K562 (cell line): ENCODE measurements around the gene GALNT13. TPM values are rescaled to one million over a fixed set of nuclear protein-coding genes. Genes with fewer than 3 reads are reported as not detected.

Source experiments
- ATAC-seq: fragments of 200-7000 bp; cut with Tn5 transposase; 3 replicates; pipeline ENCODE4 v1.9.1; 2020; ENCODE audit warnings: moderate library complexity
- BruUV-seq: library from RNA; stranded (reverse); fragments of 400-500 nt; replicated peaks from 2 replicates; lab custom pipeline; 2021; lab: Mats Ljungman, UMichigan
- CTCF ChIA-PET: fragments of 300-600 bp; formaldehyde crosslinking; extraction: SDS; loops from one replicate; lab custom pipeline; 2021; ENCODE audit warnings: low intra/inter-chr PET ratio; lab: Yijun Ruan, JAX
- POLR2A ChIA-PET: fragments of 300-600, 350-650 bp; sonication (Branson Sonifier 250); formaldehyde crosslinking; extraction: SDS; loops from one replicate; lab custom pipeline; 2021; ENCODE audit warnings: antibody characterized with exemption, inconsistent platforms; lab: Yijun Ruan, JAX
- DNase-seq, 4 experiments: peaks; one replicate each; pipeline versions ENCODE4 v3.0.0 to v3.0.0-alpha.2; 2011 to 2018; ENCODE audit warnings: low spot score in 3 of 4, mixed read lengths in 3 of 4; ENCODE audit errors: extremely low read depth in 1 of 4
- FAIRE-seq: peaks from 2 replicates; lab custom pipeline; 2011; peaks lifted over from hg19 to GRCh38; lab: Jason Lieb, UNC
- H2AFZ ChIP-seq: 2 replicates; pipeline ENCODE4 v1.6.0; 2011; ENCODE audit warnings: low read depth, low read length, control low read depth, inconsistent platforms
- H3K27ac ChIP-seq: fragments of 200-600 bp; 3 replicates; pipeline ENCODE4 v1.8.0; 2011; ENCODE audit warnings: low read depth, mild to moderate bottlenecking, control low read depth, inconsistent platforms, low read length, moderate library complexity, mixed read lengths; ENCODE audit errors: extremely low read depth
- H3K27me3 ChIP-seq, 2 experiments: fragments of 300-600 bp in 1 of 2; 2 replicates in 1 of 2; 3 replicates in 1 of 2; pipeline versions ENCODE4 v1.6.0 to v1.8.0; 2011; ENCODE audit warnings: inconsistent platforms in 2 of 2, low read length in 2 of 2, mild to moderate bottlenecking in 1 of 2, mixed read lengths in 1 of 2, moderate library complexity in 1 of 2; ENCODE audit not compliant: control insufficient read depth in 2 of 2, insufficient read depth in 2 of 2
- H3K36me3 ChIP-seq: fragments of 300-600 bp; 3 replicates; pipeline ENCODE4 v1.8.0; 2011; ENCODE audit warnings: mild to moderate bottlenecking, low read length, inconsistent platforms; ENCODE audit not compliant: control insufficient read depth, insufficient read depth
- H3K4me1 ChIP-seq, 2 experiments: fragments of 200-600 bp in 1 of 2; replicated peaks in 1 of 2; 2 replicates in 1 of 2; 3 replicates in 1 of 2; pipeline versions ENCODE4 v1.5.1 to v1.8.0; 2011; ENCODE audit warnings: inconsistent platforms in 2 of 2, low read length in 2 of 2, mild to moderate bottlenecking in 1 of 2, mixed read lengths in 1 of 2, moderate library complexity in 1 of 2; ENCODE audit not compliant: control insufficient read depth in 2 of 2, insufficient read depth in 2 of 2
- H3K4me2 ChIP-seq: 2 replicates; pipeline ENCODE4 v1.6.1; 2011; ENCODE audit warnings: low read length, control low read depth, inconsistent platforms, mixed read lengths; ENCODE audit not compliant: insufficient read depth
- H3K4me3 ChIP-seq: fragments of 200-600 bp; sonication (generic), shearing (Covaris generic); 2 replicates; pipeline ENCODE4 v1.5.1; 2016; ENCODE audit warnings: control low read depth, inconsistent platforms
- H3K79me2 ChIP-seq: fragments of 200-600 bp; 3 replicates; pipeline ENCODE4 v1.8.0; 2011; ENCODE audit warnings: low read length, inconsistent platforms; ENCODE audit not compliant: control insufficient read depth, insufficient read depth
- H3K9ac ChIP-seq, 2 experiments: 2 replicates each; pipeline versions ENCODE4 v1.6.0 to v1.6.1; 2011; ENCODE audit warnings: low read depth in 2 of 2, low read length in 2 of 2, control low read depth in 1 of 2, inconsistent platforms in 1 of 2, mild to moderate bottlenecking in 1 of 2, mixed read lengths in 1 of 2; ENCODE audit not compliant: insufficient read depth in 1 of 2
- H3K9me1 ChIP-seq: one replicate; pipeline ENCODE4 v1.6.0; 2011; ENCODE audit warnings: inconsistent platforms, mild to moderate bottlenecking, low read length, moderate library complexity; ENCODE audit not compliant: control insufficient read depth, insufficient read depth
- H3K9me3 ChIP-seq: replicated peaks from 2 replicates; pipeline ENCODE4 v1.5.1; 2011; ENCODE audit warnings: low read depth, low read length, inconsistent platforms; ENCODE audit not compliant: control insufficient read depth, insufficient read depth
- H4K20me1 ChIP-seq: replicated peaks from 2 replicates; pipeline ENCODE4 v1.6.1; 2011; ENCODE audit warnings: low read length, inconsistent platforms, mixed read lengths; ENCODE audit not compliant: control insufficient read depth, insufficient read depth
- ASH1L ChIP-seq: fragments of 450-650 bp; IDR thresholded peaks from 2 replicates; pipeline ENCODE4 v1.6.1; 2018; ENCODE audit warnings: borderline replicate concordance, mild to moderate bottlenecking, low read depth; ENCODE audit not compliant: partially characterized antibody
- BCOR ChIP-seq: fragments of 450-650 bp; IDR thresholded peaks from 2 replicates; pipeline ENCODE4 v1.6.1; 2016
- C11orf30 ChIP-seq: fragments of 450-650 bp; IDR thresholded peaks from 2 replicates; pipeline ENCODE4 v1.6.1; 2016; ENCODE audit warnings: low read depth, mild to moderate bottlenecking
- KHSRP ChIP-seq: fragments of 450-650 bp; IDR thresholded peaks from 2 replicates; pipeline ENCODE4 v1.6.1; 2017
- MCM2 ChIP-seq: fragments of 450-650 bp; IDR thresholded peaks from 2 replicates; pipeline ENCODE4 v1.6.1; 2017; ENCODE audit warnings: low read depth, mild to moderate bottlenecking
- MYBL2 ChIP-seq, 2 experiments: fragments of 450-650 bp in 1 of 2; sonication (generic) in 1 of 2; formaldehyde crosslinking in 1 of 2; IDR thresholded peaks; 2 replicates each; pipeline versions ENCODE4 v1.6.1 to v1.8.1; 2017 to 2022; ENCODE audit warnings: borderline replicate concordance in 1 of 2, inconsistent platforms in 1 of 2, low read depth in 1 of 2, mild to moderate bottlenecking in 1 of 2, missing genetic modification reagents in 1 of 2, moderate library complexity in 1 of 2
- NFXL1 ChIP-seq: fragments of 450-650 bp; formaldehyde crosslinking; IDR thresholded peaks from 2 replicates; pipeline ENCODE4 v1.4.0; 2021; ENCODE audit warnings: mild to moderate bottlenecking
- RCOR1 ChIP-seq, 2 experiments: IDR thresholded peaks; 2 replicates each; pipeline ENCODE4 v1.6.1; 2012; ENCODE audit warnings: low read depth in 2 of 2, low read length in 2 of 2, borderline replicate concordance in 1 of 2, improper control_type of control experiment in 1 of 2
- SMAD3 ChIP-seq: fragments of 450-650 bp; formaldehyde crosslinking; conservative IDR thresholded peaks from 2 replicates; pipeline ENCODE4 v1.4.0; 2020; ENCODE audit warnings: mild to moderate bottlenecking
- SREBF1 ChIP-seq: fragments of 150-350 bp; IDR thresholded peaks from 2 replicates; pipeline ENCODE4 v1.6.1; 2014; ENCODE audit warnings: antibody characterized with exemption, low read depth, low read length, borderline replicate concordance
- SRF ChIP-seq, 2 experiments: fragments of 250-450, 450-650 bp in 1 of 2; sonication (Bioruptor Pico) in 1 of 2; sonication (generic) in 1 of 2; formaldehyde crosslinking; IDR thresholded peaks; 2 replicates each; pipeline versions ENCODE4 v1.5.0 to v1.5.1; 2020 to 2022; ENCODE audit warnings: mild to moderate bottlenecking in 1 of 2, missing genetic modification reagents in 1 of 2
- SUPT5H ChIP-seq: fragments of 450-650 bp; IDR thresholded peaks from 2 replicates; pipeline ENCODE4 v1.6.1; 2016
- TARDBP ChIP-seq: fragments of 450-650 bp; IDR thresholded peaks from 2 replicates; pipeline ENCODE4 v1.6.1; 2016
- XRCC5 ChIP-seq: fragments of 200-400 bp; formaldehyde crosslinking; IDR thresholded peaks from 2 replicates; pipeline ENCODE4 v1.6.1; 2017; ENCODE audit warnings: low read depth, mild to moderate bottlenecking, low read length
- ZNF584 ChIP-seq: fragments of 200-800 bp; sonication (Bioruptor generic); IDR thresholded peaks from 2 replicates; pipeline ENCODE4 v1.6.1; 2016; ENCODE audit warnings: low read depth, mild to moderate bottlenecking, missing genetic modification characterization, missing compliant biosample characterization
- ZNF764 ChIP-seq: fragments of 250-450 bp; sonication (Bioruptor Pico); IDR thresholded peaks from 2 replicates; pipeline ENCODE4 v1.4.0; 2020; ENCODE audit warnings: low read depth, mild to moderate bottlenecking, moderate library complexity
- ZNF780A ChIP-seq: fragments of 250-450 bp; sonication (Bioruptor Pico); IDR thresholded peaks from 2 replicates; pipeline ENCODE4 v1.5.0; 2021; ENCODE audit warnings: mild to moderate bottlenecking
- WGBS: fragments of 100-300 bp; shearing (Covaris generic); methylation state at CpG from one replicate; pipeline ENCODE4 v1.1.6; 2016; ENCODE audit warnings: low coverage, mixed read lengths; ENCODE audit not compliant: insufficient coverage; ENCODE audit errors: missing lambda C conversion rate; 5-methylcytosine and 5-hydroxymethylcytosine counted together
- in situ Hi-C: fragments of 300-500 bp; cut with MboI; formaldehyde crosslinking; loops from 4 replicates; pipeline ENCODE4 v1.15.0; 2018; ENCODE audit warnings: inconsistent platforms, mixed read lengths
- intact Hi-C: fragments of 100-400 bp; cut with micrococcal nuclease; formaldehyde crosslinking; loops from 2 replicates; pipeline ENCODE4 v1.14.2; 2022
- polyA plus RNA-seq, 8 experiments: library from polyadenylated mRNA; depleted of rRNA in 4 of 8; stranded (reverse) in 5 of 8; unstranded in 3 of 8; fragments of >200 nt; fragmentation: Nextera tagmentation in 2 of 8; fragmentation: Illumina TruSeq in 1 of 8; extraction: Ambion mirVana in 2 of 8; extraction: Trizol in 1 of 8; gene quantifications; 2 replicates each; pipeline versions ENCODE4 v1.2.1 to v1.2.3, GENCODE V29; 2011 to 2014; ENCODE audit warnings: inconsistent platforms in 1 of 8, missing spikeins in 1 of 8
- total RNA-seq, 7 experiments: library from RNA; depleted of rRNA in 6 of 7; stranded (reverse); fragments of >200 nt in 6 of 7; fragmentation: Illumina TruSeq in 2 of 7; extraction: Trizol in 2 of 7; gene quantifications; 2 replicates each; pipeline versions ENCODE4 v1.2.1 to v1.2.3, GENCODE V29; 2011 to 2021; ENCODE audit warnings: low replicate concordance in 1 of 7
- TF ChIP-seq, protein P1 (sequence below), 3 experiments: fragments of 200-800 bp in 1 of 3; fragments of 250-450 bp in 1 of 3; fragments of 450-650 bp in 1 of 3; sonication (Bioruptor Pico) in 1 of 3; sonication (Bioruptor generic) in 1 of 3; formaldehyde crosslinking in 1 of 3; IDR thresholded peaks; 2 replicates each; pipeline versions ENCODE4 v1.6.1 to v1.8.0; 2016 to 2022; ENCODE audit warnings: mild to moderate bottlenecking in 2 of 3, missing genetic modification characterization in 2 of 3, missing compliant biosample characterization in 1 of 3, moderate library complexity in 1 of 3
- TF ChIP-seq, protein P2 (sequence below): fragments of 450-650 bp; formaldehyde crosslinking; IDR thresholded peaks from 2 replicates; pipeline ENCODE4 v1.4.0; 2020; ENCODE audit warnings: mild to moderate bottlenecking, moderate library complexity

GALNT13 gene
- total and polyA plus RNA-seq, 9 of the 15 experiments (the other 6 are each of a cell fraction or from before 2014, with no cell fraction given) = not detected

DNA sequence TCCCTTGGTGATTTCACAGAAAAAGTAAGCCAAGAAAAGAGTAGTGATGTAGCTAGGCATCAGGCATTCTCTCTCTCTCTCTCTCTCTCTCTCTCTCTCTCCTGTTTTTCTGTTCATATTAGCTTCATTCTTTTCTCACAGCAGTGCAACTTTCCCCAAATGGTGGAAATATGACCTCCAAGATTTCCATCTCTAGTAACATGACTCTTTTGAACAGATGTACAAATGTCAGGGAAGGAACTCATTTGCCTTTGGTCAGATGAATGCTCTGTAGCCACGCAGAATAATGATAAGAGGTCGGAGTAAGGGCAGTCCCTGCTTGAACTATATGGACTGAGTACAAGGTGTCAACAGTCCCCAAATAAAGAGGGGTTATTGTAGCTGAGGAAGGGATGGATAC, 316.2 kb downstream of the GALNT13 start (continued):
- TF ChIP-seq ZNF764 (no peak), SUPT5H (no peak)

DNA sequence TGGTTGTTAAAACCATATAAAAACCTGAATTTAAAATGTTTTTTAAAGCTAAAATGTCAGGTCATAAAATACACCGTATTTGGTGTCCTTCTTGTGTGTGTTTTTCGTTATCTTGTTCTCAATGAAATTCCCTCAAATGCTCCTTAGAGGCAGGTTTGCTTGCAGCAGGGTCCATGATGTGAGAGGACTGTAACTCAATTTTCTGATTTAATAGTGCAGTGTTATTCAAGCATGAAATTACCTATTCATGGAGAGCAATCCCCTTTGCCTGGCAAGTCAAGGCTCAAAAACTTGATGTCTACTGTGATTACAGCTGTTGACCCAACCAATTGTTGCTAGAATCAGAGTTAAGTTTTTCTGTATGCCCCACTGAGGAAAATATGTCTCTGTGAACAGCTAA, 318.2 kb downstream of the GALNT13 start:
- no peaks in the 10 kb centered on the region for H4K20me1 ChIP-seq
- H3K27ac ChIP-seq = no peak overlapping the region
- in situ Hi-C loops = no loop called here
- H3K9me1 ChIP-seq = no peaks in the 10 kb centered on the region
- WGBS = 0% methylated on average over 2 of the region's 2 CpGs
- ATAC-seq = no peak
- H3K27me3 ChIP-seq = no peaks in the 10 kb centered on the region
- ChIA-PET CTCF (no interaction called here), POLR2A (no interaction called here)
- DNase-seq = no peak
- H3K9ac ChIP-seq = no peak overlapping the region
- no peak overlapping the region for H3K4me2 ChIP-seq
- no peak overlapping the region for H3K4me3 ChIP-seq
- H2AFZ ChIP-seq = no peak overlapping the region
- no peak for FAIRE-seq
- no peaks in the 10 kb centered on the region for H3K36me3 ChIP-seq
- intact Hi-C loops = no loop called here
- no peaks in the 10 kb centered on the region for H3K4me1 ChIP-seq
- no peaks in the 10 kb centered on the region for H3K79me2 ChIP-seq
- no peaks in the 10 kb centered on the region for H3K9me3 ChIP-seq
- BruUV-seq = no TSS peak
- TF ChIP-seq MCM2 (no peak), ZNF780A (CRISPR knock-in tag) (no peak), KHSRP (no peak), XRCC5 (no peak), NFXL1 (CRISPR knock-in tag) (no peak), SREBF1 (no peak), TARDBP (no peak), RCOR1 (IDR thresholded peaks at IDR 0.05; ENCODE audit: borderline replicate concordance in 1 of 2, low read depth in 2 of 2, low read length in 2 of 2) (no peak), SMAD3 (CRISPR knock-in tag) (no peak), MYBL2 (IDR thresholded peaks at IDR 0.05; ENCODE audit: low read depth) (no peak), MYBL2 (CRISPR knock-in tag; IDR thresholded peaks at IDR 0.05; ENCODE audit: borderline replicate concordance) (no peak), BCOR (no peak), SRF (CRISPR knock-in tag; IDR thresholded peaks at IDR 0.05) (no peak), ASH1L (no peak), ZNF584 (no peak), C11orf30 (no peak)
- TF ChIP-seq, protein P1, sequence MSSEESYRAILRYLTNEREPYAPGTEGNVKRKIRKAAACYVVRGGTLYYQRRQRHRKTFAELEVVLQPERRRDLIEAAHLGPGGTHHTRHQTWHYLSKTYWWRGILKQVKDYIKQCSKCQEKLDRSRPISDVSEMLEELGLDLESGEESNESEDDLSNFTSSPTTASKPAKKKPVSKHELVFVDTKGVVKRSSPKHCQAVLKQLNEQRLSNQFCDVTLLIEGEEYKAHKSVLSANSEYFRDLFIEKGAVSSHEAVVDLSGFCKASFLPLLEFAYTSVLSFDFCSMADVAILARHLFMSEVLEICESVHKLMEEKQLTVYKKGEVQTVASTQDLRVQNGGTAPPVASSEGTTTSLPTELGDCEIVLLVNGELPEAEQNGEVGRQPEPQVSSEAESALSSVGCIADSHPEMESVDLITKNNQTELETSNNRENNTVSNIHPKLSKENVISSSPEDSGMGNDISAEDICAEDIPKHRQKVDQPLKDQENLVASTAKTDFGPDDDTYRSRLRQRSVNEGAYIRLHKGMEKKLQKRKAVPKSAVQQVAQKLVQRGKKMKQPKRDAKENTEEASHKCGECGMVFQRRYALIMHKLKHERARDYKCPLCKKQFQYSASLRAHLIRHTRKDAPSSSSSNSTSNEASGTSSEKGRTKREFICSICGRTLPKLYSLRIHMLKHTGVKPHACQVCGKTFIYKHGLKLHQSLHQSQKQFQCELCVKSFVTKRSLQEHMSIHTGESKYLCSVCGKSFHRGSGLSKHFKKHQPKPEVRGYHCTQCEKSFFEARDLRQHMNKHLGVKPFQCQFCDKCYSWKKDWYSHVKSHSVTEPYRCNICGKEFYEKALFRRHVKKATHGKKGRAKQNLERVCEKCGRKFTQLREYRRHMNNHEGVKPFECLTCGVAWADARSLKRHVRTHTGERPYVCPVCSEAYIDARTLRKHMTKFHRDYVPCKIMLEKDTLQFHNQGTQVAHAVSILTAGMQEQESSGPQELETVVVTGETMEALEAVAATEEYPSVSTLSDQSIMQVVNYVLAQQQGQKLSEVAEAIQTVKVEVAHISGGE (CRISPR knock-in tag; IDR thresholded peaks at IDR 0.05) = no peak
- TF ChIP-seq, protein P2, sequence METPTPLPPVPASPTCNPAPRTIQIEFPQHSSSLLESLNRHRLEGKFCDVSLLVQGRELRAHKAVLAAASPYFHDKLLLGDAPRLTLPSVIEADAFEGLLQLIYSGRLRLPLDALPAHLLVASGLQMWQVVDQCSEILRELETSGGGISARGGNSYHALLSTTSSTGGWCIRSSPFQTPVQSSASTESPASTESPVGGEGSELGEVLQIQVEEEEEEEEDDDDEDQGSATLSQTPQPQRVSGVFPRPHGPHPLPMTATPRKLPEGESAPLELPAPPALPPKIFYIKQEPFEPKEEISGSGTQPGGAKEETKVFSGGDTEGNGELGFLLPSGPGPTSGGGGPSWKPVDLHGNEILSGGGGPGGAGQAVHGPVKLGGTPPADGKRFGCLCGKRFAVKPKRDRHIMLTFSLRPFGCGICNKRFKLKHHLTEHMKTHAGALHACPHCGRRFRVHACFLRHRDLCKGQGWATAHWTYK (CRISPR knock-in tag) = no peak
